ENCODE measurements around the gene SLC22A7. TPM values are rescaled to one million over a fixed set of nuclear protein-coding genes. Genes with fewer than 3 reads are reported as not detected.

The SLC22A7 gene, protein sequence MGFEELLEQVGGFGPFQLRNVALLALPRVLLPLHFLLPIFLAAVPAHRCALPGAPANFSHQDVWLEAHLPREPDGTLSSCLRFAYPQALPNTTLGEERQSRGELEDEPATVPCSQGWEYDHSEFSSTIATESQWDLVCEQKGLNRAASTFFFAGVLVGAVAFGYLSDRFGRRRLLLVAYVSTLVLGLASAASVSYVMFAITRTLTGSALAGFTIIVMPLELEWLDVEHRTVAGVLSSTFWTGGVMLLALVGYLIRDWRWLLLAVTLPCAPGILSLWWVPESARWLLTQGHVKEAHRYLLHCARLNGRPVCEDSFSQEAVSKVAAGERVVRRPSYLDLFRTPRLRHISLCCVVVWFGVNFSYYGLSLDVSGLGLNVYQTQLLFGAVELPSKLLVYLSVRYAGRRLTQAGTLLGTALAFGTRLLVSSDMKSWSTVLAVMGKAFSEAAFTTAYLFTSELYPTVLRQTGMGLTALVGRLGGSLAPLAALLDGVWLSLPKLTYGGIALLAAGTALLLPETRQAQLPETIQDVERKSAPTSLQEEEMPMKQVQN
- not detected for total RNA-seq

DNA sequence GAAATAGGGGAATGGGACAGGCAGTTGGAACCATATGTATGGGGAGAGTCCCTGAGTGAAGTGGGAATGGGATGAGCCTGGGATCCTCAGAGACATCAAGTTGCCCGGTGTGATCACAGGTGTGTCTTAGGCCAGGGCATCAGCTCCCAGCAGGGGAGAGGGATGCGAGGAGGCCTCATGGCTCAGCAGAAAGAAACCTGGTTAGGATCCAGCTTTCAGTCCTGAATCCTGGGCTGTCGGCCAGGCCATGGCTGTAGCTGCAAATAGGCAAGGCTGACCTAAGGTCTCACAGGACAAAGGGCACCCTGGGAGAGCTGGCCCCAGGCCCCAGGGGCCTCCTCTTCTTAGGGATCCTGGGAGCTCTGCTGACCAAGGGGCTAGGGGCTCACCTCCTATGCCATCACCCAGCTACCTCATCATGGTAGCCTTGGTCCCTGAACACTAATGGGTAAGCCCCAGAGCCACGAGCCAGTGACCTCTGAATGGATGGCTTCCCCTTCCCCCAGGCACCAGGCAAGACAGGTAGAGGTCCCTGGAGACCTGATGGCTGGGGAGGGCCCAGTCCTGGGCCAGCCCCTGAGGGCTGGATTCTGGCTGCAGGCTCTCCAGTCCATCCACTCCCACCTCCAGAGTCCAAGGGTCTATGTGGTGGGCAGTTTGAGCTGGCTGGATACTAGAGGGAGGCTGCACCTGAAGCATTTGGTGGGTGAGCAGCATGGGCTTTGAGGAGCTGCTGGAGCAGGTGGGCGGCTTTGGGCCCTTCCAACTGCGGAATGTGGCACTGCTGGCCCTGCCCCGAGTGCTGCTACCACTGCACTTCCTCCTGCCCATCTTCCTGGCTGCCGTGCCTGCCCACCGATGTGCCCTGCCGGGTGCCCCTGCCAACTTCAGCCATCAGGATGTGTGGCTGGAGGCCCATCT, at the start of gene SLC22A7:
TSS of gene SLC22A7 (plus strand) at position 617 of the 921 bp plus-strand sequence. CDS start at position 716, 99 bp downstream.
- Mint-ChIP-seq H3K27ac (no peak within 1 kb of the TSS), H3K36me3 (no peaks in the 10 kb centered on the region)
- ATAC-seq = no peak

DNA sequence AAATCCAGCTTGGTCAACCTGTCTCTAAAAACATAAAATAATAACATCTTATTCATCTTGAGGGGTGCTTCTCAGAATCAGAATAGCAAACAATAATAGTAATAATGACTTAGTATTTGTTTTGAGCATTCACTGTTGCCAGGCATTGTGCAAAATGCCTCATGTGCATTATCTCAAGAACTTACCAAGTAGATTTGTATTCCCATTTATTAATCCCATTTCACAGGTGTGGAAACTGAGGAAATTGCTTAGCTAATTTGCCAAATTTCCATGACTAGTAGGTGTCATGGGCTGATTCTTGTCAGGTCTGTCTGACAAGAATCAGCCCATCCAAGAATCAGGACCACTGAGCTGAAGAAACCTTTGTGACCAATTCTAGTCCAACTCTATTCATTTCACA, 49.3 kb upstream of the SLC22A7 start:
- Mint-ChIP-seq H3K36me3 (no peaks in the 10 kb centered on the region), H3K9me3 (no peaks in the 10 kb centered on the region), H3K27ac (no peak overlapping the region)
- ATAC-seq (no peak), DNase-seq (ENCODE audit: low spot score in 2 of 2) (no peak)

More for the DNA sequence above, at the start of gene SLC22A7:
- DNase-seq (ENCODE audit: low spot score in 2 of 2) = no peak
- H3K9me3 Mint-ChIP-seq = no peaks in the 10 kb centered on the region

DNA sequence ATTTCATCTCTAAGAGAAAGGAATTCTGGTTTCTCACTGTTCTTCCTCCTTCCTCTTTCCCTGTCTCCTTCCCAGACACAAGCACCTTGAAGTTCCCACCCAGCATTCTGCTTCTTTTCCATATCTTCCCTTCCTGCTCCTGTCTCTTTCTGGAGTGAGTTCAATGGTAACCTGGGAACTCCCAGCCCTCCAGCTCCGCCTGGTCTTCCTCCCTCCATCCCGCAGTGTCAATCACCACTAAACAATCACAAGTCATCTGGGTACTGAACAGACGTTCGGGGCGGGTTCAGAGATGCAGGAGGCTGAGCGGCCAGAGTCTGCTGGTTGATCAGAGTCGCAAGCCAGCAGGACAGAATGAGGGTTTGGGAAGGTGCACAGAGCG, 47.1 kb upstream of the SLC22A7 start:
- Mint-ChIP-seq H3K36me3 (no peaks in the 10 kb centered on the region), H3K27ac (no peak overlapping the region), H3K9me3 (no peaks in the 10 kb centered on the region)
- ATAC-seq (no peak), DNase-seq (ENCODE audit: low spot score in 2 of 2) (no peak)

DNA sequence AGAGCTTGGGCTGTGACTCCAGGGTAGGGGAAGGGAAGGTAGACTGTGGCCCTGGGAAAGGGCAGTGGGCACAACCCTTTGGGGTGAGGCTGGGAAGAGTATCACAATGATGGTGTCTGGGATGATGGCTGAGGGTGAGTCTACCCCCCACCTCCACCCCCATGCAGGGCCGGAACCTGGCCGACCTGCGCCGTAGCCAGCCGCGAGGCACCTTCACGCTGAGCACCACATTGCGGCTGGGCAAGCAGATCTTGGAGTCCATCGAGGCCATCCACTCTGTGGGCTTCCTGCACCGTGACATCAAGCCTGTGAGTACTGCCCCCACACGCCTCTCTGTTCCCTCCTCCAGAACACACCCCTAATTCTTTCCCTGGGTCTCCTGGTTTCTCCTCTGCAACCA, 44.7 kb upstream of the SLC22A7 start:
- DNase-seq (ENCODE audit: low spot score in 2 of 2) = no peak
- Mint-ChIP-seq H3K27ac (peak overlapping the region in 1 of 2 donors; percentile 72), H3K9me3 (no peaks in the 10 kb centered on the region), H3K36me3 (no peaks in the 10 kb centered on the region)
- ATAC-seq = no peak

DNA sequence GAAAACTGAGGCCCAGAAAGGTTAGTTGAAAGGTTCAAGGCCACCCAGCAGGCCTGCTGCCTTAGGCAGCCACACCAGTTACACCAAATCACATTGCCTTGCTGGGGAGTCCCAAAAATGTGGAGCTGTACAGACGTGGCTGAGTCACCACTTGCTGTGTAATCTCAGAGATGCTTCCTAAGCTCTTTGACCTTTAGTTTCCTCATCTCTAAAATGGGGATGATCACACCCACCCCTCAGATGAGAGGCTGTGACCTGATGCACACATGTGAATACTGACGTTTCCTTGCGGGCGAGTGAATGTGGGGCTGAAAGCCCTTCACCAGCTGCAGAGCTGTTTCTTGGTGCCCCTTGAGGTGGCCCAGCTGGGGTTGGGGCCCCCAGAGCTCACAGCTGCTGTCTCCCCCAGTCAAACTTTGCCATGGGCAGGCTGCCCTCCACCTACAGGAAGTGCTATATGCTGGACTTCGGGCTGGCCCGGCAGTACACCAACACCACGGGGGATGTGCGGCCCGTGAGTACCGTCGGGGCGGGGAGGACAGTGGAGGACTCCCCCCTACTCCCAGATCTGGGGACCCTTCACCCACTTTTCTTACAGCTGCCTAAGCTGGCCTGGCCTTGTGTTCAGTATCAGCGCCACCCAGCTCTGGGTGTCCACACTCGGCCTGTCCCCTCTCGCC, 43.8 kb upstream of the SLC22A7 start:
- peak; percentile 56 to 95 for ATAC-seq
- Mint-ChIP-seq H3K36me3 (no peaks in the 10 kb centered on the region), H3K27ac (peak overlapping the region in 1 of 2 donors; percentile 72), H3K9me3 (no peaks in the 10 kb centered on the region)
- DNase-seq (ENCODE audit: low spot score in 2 of 2) = no peak

DNA sequence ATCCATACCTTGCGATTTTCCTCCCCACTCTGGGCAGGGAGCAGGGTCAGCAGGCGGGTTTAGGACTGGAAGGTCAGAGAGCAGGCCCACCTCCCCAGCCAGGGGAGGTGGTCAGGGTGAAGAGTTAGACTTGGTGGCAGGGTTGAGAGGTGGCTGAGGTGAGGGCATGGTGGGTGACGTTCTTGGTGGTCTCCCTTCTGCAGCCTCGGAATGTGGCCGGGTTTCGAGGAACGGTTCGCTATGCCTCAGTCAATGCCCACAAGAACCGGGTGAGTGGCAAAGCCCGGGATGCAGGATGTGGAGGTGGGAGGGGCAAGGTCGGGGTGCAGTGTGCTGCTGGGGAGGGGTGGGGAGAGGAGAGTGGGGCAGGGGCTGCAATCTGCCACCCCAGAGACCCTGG, 43.2 kb upstream of the SLC22A7 start:
- DNase-seq (ENCODE audit: low spot score in 2 of 2) = no peak
- no peak overlapping the region for H3K27ac Mint-ChIP-seq
- no peaks in the 10 kb centered on the region for H3K36me3 Mint-ChIP-seq
- ATAC-seq = no peak
- no peaks in the 10 kb centered on the region for H3K9me3 Mint-ChIP-seq

DNA sequence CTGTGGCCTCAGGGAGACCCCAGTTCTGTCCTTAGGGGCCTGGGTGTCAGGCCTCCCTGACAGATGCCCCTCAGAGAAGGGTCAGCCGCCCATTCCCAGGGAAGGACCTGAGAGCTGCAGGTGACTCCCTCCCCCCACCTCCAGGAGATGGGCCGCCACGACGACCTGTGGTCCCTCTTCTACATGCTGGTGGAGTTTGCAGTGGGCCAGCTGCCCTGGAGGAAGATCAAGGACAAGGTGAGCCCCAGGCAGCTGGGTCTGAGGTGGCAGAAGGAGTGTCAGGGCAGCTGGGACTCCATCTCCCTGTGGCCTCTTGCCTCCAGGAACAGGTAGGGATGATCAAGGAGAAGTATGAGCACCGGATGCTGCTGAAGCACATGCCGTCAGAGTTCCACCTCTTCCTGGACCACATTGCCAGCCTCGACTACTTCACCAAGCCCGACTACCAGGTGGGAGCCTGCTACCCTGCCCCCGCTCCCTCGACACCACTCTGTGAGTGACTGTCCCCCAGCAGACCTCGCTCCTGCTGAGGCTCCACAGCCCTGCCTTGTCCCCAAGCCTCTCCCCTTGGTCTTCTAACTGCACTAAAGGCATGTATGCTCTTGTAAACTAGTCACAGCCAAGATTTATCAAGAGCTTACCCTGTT, 42.5 kb upstream of the SLC22A7 start:
- peak overlapping the region; percentile 18 to 31 for H3K27ac Mint-ChIP-seq
- no peak for DNase-seq (ENCODE audit: low spot score in 2 of 2)

DNA sequence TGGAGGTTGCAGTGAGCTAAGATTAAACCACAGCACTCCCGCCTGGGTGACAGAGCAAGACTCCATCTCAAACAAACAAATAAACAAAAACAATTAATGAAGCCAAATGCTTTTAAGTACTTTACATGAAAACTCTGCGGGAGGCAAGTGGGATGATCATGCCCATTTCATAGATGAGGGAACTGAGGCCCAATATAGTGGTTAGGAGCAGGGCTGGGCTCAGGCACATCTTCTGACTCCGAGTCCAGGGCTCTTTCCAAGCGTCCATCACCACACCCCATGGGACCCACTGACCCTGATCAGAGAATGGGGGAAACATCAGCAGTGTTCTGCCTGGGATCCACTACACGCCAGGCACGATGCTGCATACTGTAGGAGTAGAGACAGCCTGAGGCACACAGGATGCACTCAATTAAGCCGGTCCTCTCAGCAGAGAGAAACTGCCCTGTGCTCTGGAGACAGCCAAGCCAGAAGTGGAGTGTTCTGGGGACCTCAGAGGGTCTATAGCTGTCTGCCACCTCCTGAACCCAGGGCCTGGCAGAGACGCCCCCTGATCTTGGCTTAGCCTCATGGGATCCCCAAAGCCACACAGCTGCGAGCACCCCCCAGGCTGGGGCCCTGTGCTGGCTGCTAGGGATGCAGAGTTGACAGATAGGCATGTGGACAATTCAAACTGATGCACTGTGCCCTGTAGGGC, 41.2 kb upstream of the SLC22A7 start:
- peak overlapping the region in 1 of 2 donors; percentile 11 for H3K27ac Mint-ChIP-seq
- ATAC-seq (no peak), DNase-seq (ENCODE audit: low spot score in 2 of 2) (no peak)
- no peaks in the 10 kb centered on the region for H3K9me3 Mint-ChIP-seq
- H3K36me3 Mint-ChIP-seq = no peaks in the 10 kb centered on the region

More for the DNA sequence above, 42.5 kb upstream of the SLC22A7 start:
- Mint-ChIP-seq H3K36me3 (no peaks in the 10 kb centered on the region), H3K9me3 (no peaks in the 10 kb centered on the region)
- ATAC-seq = no peak

DNA sequence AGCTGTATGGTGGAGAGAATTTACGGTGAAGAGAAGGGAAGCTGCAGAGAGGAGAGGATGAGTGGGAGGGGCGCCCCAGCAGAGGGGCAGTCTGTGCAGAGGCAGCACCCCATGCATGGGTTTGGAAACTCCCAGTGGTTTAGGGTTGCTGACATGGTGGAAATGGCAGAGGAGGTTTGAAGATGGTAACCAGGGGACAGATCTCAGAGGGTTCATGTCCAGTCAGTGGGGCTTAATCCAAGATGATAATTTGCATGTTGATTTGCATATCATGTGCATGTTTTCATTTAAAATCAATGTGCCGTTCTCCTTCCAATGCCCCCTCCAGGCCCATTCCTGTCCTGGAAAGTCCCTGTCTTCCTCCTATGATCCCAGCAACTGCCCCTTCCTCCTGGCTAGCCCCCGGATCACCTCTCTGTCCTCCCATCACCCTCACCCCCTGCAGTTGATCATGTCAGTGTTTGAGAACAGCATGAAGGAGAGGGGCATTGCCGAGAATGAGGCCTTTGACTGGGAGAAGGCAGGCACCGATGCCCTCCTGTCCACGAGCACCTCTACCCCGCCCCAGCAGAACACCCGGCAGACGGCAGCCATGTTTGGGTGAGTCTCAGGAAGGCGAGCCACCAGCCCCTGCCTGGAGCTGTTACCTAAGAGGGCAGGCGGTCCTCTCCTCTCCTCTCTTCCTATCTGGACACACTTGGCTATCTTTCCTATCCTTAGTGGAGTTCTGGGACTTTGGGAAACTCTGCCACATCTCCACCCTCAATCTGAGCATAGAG, 40.5 kb upstream of the SLC22A7 start:
- Mint-ChIP-seq H3K27ac (peak overlapping the region in 1 of 2 donors; percentile 11), H3K9me3 (no peaks in the 10 kb centered on the region), H3K36me3 (no peaks in the 10 kb centered on the region)
- DNase-seq (ENCODE audit: low spot score in 2 of 2) = no peak
- no peak for ATAC-seq

DNA sequence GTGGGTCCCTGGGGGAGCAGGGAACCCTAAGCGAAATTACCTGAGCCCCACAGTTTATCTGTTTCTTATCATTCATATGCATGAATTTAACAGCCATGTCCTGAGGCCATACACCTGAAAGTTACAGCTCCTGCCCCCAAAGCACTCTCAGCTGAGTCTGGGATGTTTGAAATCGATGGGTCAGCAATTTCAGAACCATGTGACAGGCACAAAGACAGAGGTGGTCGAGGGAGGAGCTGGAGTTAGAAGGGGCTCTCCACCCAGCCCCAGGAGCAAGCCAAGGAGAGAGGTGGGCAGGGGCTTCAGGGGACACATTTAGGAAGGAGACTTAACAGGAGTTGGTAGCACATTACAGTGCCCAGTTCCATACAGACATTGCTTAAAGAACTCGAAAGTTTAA, 39.9 kb upstream of the SLC22A7 start:
- Mint-ChIP-seq H3K9me3 (no peaks in the 10 kb centered on the region), H3K27ac (no peak overlapping the region), H3K36me3 (no peaks in the 10 kb centered on the region)
- ATAC-seq (no peak), DNase-seq (ENCODE audit: low spot score in 2 of 2) (no peak)

DNA sequence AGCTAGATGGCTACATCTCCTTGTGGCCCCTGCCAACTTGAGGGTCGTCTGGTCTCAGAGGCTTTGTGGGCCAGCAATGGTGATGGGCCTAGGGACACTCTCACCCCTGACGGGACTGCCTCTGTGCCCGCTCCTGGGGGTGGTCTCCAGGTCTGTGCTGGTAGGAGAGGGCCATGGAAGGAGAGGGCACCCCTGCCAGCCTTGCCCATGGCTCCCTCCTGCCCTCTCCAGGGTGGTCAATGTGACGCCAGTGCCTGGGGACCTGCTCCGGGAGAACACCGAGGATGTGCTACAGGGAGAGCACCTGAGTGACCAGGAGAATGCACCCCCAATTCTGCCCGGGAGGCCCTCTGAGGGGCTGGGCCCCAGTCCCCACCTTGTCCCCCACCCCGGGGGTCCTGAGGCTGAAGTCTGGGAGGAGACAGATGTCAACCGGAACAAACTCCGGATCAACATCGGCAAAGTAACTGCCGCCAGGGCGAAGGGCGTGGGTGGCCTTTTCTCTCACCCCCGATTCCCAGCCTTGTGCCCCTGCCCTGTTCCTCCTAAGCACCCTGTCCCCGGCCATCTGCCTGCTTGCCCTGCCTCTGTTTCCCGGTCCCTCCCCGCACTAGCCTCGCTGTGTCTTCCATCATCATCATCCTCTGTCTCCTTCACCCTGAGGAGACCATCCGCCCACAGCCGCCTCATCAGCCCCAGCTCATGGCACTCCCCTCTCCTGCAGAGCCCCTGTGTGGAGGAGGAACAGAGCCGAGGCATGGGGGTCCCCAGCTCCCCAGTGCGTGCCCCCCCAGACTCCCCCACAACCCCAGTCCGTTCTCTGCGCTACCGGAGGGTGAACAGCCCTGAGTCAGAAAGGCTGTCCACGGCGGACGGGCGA, 39.0 kb upstream of the SLC22A7 start:
- H3K9me3 Mint-ChIP-seq = no peaks in the 10 kb centered on the region
- DNase-seq (ENCODE audit: low spot score in 2 of 2) (no peak), ATAC-seq (no peak)
- no peaks in the 10 kb centered on the region for H3K36me3 Mint-ChIP-seq
- no peak overlapping the region for H3K27ac Mint-ChIP-seq

DNA sequence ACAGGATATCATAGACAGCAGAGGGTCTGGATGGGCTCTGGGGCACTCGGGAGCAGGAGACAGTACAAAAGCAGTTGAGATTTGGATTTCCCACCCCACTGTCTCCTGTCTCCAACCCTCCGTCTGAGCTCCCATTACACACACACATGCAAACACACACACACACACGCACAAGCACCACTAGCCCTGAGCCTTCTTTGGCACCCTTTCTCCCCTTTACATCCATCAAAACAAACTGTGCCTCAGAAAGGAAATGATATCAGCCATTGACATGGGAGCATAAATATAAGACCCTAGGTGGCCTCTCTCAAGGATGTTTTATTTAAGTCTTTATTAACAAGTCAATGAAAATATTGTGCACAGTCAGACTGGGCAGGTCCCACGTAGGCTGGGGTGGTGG, 37.3 kb upstream of the SLC22A7 start:
- Mint-ChIP-seq H3K36me3 (no peaks in the 10 kb centered on the region), H3K27ac (no peak overlapping the region), H3K9me3 (no peaks in the 10 kb centered on the region)
- ATAC-seq (no peak), DNase-seq (ENCODE audit: low spot score in 2 of 2) (no peak)

DNA sequence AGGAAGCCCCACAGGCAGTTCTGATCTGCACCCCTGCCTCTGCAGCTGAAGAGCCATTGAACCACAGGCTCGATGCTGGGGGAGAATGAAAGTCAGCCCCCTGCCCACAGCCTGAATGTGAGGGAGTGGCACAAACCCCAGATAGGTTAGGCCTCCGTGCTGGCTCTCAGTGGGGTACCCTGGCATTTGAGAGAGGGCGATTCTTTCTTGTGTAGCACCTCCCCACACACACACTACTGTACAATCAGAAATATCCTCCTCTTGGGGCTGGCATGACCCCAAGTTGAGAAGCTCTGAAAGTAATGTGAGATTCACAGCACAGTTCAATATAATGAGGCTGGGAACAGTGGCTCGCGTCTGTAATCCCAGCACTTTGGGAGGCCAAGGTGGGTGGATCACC, 36.9 kb upstream of the SLC22A7 start:
- Mint-ChIP-seq H3K9me3 (no peaks in the 10 kb centered on the region), H3K27ac (no peak overlapping the region), H3K36me3 (no peaks in the 10 kb centered on the region)
- ATAC-seq = no peak
- no peak for DNase-seq (ENCODE audit: low spot score in 2 of 2)

DNA sequence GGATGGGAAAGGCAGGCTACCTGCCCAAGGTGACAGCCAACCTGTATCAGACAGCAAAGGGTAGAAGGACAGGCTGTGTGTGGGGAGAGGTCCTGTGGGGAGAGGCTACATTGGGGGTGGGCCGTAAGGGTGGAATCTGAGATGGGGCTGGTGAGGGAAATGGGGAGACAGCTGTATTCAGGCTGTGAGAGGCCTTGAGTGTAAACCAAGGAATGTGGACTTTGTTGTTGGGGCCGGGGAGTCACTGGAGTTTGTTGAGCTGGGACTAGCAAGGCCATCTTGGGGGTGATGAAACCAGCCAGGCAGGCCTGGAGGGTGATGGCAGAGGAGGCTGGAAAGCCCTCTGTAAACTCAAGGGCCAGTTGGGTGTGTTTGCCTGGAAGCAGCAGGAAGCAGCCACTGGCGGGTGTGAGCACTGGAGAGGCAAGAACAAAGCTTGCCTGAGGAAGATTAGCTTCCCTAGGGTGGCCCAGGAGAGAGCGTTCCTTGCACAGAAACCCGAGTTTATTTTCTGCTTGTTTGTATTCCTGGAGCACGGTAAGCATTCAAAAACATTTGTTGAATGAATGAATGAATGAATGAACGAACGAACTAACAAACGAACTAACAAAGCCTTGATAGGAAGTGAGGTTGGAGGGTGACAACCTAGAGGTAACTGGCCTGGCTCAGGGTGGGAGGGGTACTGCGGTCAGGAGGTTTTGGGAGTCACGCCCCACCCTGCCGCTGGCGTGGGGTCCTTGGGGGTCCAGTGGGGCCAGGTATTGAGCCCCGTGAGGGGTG, 35.9 kb upstream of the SLC22A7 start:
- no peak for DNase-seq (ENCODE audit: low spot score in 2 of 2)
- H3K27ac Mint-ChIP-seq = no peak overlapping the region
- no peaks in the 10 kb centered on the region for H3K9me3 Mint-ChIP-seq
- H3K36me3 Mint-ChIP-seq = no peaks in the 10 kb centered on the region
- no peak for ATAC-seq

Data from activated naive CD4-positive, alpha-beta T cell treated with anti-CD3 and anti-CD28 coated beads, Interleukin-2, amount 50 U/mL, for 72 hours (primary cell).